Lung (tissue), 12 donors: ENCODE results near the gene PAFAH2. TPM values are rescaled to one million over a fixed set of nuclear protein-coding genes. Genes with fewer than 3 reads are reported as not detected.

Experiments used
- ATAC-seq: fragments of 200-7000 bp; cut with Tn5 transposase; one replicate; pipeline ENCODE4 v1.9.1; 2020; ENCODE audit warnings: moderate number of reproducible peaks; ENCODE audit not compliant: insufficient read depth, low FRiP score
- DNase-seq, 3 donors: peaks; one replicate each; pipeline ENCODE4 v3.0.0-alpha.2; 2013 to 2017
- H3K27ac ChIP-seq, 2 donors: one replicate each; pipeline ENCODE4 v1.5.1; 2013; ENCODE audit warnings: mild to moderate bottlenecking in 2 of 2, moderate library complexity in 2 of 2, control low read depth in 1 of 2, inconsistent platforms in 1 of 2, low read depth in 1 of 2, low read length in 1 of 2
- H3K27me3 ChIP-seq, 3 donors: one replicate each; pipeline ENCODE4 v1.5.1; 2013; ENCODE audit warnings: low read length in 2 of 3; ENCODE audit not compliant: control insufficient read depth in 3 of 3, insufficient read depth in 3 of 3
- H3K36me3 ChIP-seq, 4 donors: one replicate each; pipeline ENCODE4 v1.5.1; 2013; ENCODE audit warnings: low read length in 4 of 4, mild to moderate bottlenecking in 1 of 4, moderate library complexity in 1 of 4; ENCODE audit not compliant: control insufficient read depth in 4 of 4, insufficient read depth in 4 of 4
- H3K4me1 ChIP-seq, 5 donors: one replicate each; pipeline ENCODE4 v1.5.1; 2013; ENCODE audit warnings: low read length in 5 of 5, mild to moderate bottlenecking in 2 of 5, moderate library complexity in 1 of 5; ENCODE audit not compliant: control insufficient read depth in 5 of 5, insufficient read depth in 5 of 5
- H3K4me3 ChIP-seq: one replicate; pipeline ENCODE4 v1.5.1; 2013; ENCODE audit warnings: mild to moderate bottlenecking, control low read depth, moderate library complexity
- H3K9ac ChIP-seq, 2 donors: one replicate each; pipeline ENCODE4 v1.5.1; 2013; ENCODE audit warnings: low read length in 2 of 2, control low read depth in 1 of 2; ENCODE audit not compliant: insufficient read depth in 1 of 2
- H3K9me3 ChIP-seq, 4 donors: one replicate each; pipeline ENCODE4 v1.5.1; 2013; ENCODE audit warnings: low read length in 3 of 4, mild to moderate bottlenecking in 1 of 4, moderate library complexity in 1 of 4; ENCODE audit not compliant: control insufficient read depth in 4 of 4, insufficient read depth in 3 of 4
- WGBS, 2 donors: extraction: QIAGEN DNeasy Blood & Tissue Kit; methylation state at CpG; one replicate each; pipeline ENCODE4 v1.1.7; 2013; 5-methylcytosine and 5-hydroxymethylcytosine counted together
- polyA plus RNA-seq, 2 donors: library from polyadenylated mRNA; stranded (reverse); fragments of 200-250 nt; gene quantifications; one replicate each; pipeline ENCODE4 v1.2.1, GENCODE V29; 2013
- total RNA-seq, 2 donors: library from RNA; depleted of rRNA in 1 of 2; stranded (reverse); fragments of >200 nt in 1 of 2; gene quantifications; one replicate each; pipeline ENCODE4 v1.2.1, GENCODE V29; 2014 to 2021
- TF ChIP-seq, protein P1 (sequence below): IDR thresholded peaks from 2 replicates; pipeline ENCODE4 v1.5.1; 2012; ENCODE audit warnings: mild to moderate bottlenecking; ENCODE audit errors: control extremely low read depth, extremely low read depth
- donor health status: control.
- donor health status: control.
- donor health status: Bipolar disorder and iron deficiency.
- donor health status: healthy.
- donor health status: DM: yes; HTN: yes; CAD: no.

The PAFAH2 gene
- total and polyA plus RNA-seq, 4 donors = 6.5 to 15.2 (median 9.1) TPM

DNA sequence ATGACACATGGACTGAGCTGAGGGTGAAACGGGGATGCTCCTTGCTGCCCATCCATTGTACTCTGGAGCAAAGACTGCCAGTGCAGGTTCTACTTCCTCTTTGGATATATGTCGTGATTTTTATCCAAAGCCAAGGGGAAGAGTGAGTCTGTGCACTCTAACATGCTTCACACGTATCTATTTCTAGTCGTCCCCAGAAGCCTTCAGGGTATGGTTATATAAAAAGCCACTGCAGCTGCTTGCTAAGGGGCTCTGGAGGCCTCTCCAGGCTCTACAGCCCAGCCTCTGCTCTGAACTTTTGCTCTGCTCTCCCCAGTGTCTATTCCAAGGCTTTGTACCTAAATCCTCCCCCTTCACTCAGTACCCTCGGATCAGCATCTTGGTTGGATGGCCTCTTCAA lies 20.1 kb downstream of the PAFAH2 start:
- Histone ChIP-seq H3K9ac (no peak overlapping the region), H3K4me1 (no peaks in the 10 kb centered on the region), H3K27me3 (no peaks in the 10 kb centered on the region), H3K36me3 (peaks cover 10 to 31% (median 18%) of the 10 kb centered on the region in 4 donors), H3K27ac (no peak overlapping the region), H3K4me3 (no peak overlapping the region), H3K9me3 (no peaks in the 10 kb centered on the region)
- 84 to 92% methylated on average over 5 of the region's 5 CpGs for WGBS, 2 donors
- ATAC-seq (no peak), DNase-seq (no peak)
- TF ChIP-seq, protein P1, sequence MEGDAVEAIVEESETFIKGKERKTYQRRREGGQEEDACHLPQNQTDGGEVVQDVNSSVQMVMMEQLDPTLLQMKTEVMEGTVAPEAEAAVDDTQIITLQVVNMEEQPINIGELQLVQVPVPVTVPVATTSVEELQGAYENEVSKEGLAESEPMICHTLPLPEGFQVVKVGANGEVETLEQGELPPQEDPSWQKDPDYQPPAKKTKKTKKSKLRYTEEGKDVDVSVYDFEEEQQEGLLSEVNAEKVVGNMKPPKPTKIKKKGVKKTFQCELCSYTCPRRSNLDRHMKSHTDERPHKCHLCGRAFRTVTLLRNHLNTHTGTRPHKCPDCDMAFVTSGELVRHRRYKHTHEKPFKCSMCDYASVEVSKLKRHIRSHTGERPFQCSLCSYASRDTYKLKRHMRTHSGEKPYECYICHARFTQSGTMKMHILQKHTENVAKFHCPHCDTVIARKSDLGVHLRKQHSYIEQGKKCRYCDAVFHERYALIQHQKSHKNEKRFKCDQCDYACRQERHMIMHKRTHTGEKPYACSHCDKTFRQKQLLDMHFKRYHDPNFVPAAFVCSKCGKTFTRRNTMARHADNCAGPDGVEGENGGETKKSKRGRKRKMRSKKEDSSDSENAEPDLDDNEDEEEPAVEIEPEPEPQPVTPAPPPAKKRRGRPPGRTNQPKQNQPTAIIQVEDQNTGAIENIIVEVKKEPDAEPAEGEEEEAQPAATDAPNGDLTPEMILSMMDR = no peak

DNA sequence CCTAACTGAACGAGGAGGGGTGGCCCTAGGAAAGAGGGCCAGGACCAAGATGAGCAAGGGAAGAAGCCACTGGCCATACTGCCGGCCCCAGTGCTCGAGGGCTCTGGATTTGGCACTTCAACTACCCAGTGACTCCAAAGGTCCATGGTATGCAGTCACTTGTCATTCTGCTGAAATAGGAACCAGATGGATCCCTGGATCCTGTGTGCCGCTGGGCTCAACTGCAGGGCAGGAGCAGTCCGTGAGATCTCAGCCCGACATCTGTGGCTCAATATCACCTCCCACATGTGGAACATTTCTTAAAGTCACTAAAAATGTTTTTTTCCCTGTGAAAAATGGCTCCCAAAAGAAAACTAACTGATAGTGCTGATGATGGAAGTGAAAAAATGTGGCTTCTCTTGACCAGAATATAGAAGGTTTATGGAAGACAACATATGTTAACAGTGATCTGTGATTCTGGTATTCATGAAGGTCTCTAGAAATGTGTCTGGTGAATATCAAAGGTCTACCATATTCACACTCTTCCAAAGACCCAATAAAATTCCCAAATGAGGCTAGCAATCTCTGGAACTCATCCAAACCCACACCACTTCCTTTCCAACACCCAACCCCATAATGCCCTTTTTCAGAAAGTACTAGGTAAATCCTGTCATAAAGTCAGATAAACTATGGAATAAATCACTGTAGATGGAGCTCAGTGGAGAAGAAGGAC lies 24.1 kb downstream of the PAFAH2 start:
- no peaks in the 10 kb centered on the region for H3K4me1 ChIP-seq
- ATAC-seq (no peak), DNase-seq (no peak)
- no peaks in the 10 kb centered on the region for H3K9me3 ChIP-seq
- no peaks in the 10 kb centered on the region for H3K27me3 ChIP-seq
- 94 to 95% methylated on average over 6 of the region's 6 CpGs for WGBS, 2 donors
- no peak overlapping the region for H3K9ac ChIP-seq
- H3K36me3 ChIP-seq = peaks cover 3 to 32% (median 18%) of the 10 kb centered on the region in 4 donors
- H3K4me3 ChIP-seq = no peak overlapping the region
- no peak overlapping the region for H3K27ac ChIP-seq
- TF ChIP-seq, protein P1 = no peak

GRCh38 chr1:25971811-25972180 lies 26.1 kb downstream of the PAFAH2 start:
- Histone ChIP-seq H3K9ac (no peak overlapping the region), H3K27ac (no peak overlapping the region), H3K27me3 (no peaks in the 10 kb centered on the region), H3K4me3 (no peak overlapping the region), H3K9me3 (no peaks in the 10 kb centered on the region), H3K4me1 (no peaks in the 10 kb centered on the region), H3K36me3 (peaks cover 3 to 38% (median 18%) of the 10 kb centered on the region in 4 donors)
- 58 to 67% methylated on average over 1 of the region's 1 CpG for WGBS, 2 donors
- ATAC-seq (no peak), DNase-seq (no peak)
- TF ChIP-seq, protein P1 = no peak
